Dermis microvascular lymphatic vessel endothelial cell (primary cell): ENCODE data around the gene LEP. TPM values are rescaled to one million over a fixed set of nuclear protein-coding genes. Genes with fewer than 3 reads are reported as not detected.

Experiments used
- DNase-seq, 2 donors: peaks; one replicate each; pipeline versions ENCODE4 v3.0.0 to v3.0.0-alpha.2; 2010; ENCODE audit warnings: low read depth in 2 of 2
- total RNA-seq: library from RNA; depleted of rRNA; stranded (reverse); fragments of >200 nt; gene quantifications from 2 replicates; pipeline ENCODE4 v1.2.1, GENCODE V29; 2014

LEP gene
- total RNA-seq, 1 donor from 2014 or later = not detected

DNA sequence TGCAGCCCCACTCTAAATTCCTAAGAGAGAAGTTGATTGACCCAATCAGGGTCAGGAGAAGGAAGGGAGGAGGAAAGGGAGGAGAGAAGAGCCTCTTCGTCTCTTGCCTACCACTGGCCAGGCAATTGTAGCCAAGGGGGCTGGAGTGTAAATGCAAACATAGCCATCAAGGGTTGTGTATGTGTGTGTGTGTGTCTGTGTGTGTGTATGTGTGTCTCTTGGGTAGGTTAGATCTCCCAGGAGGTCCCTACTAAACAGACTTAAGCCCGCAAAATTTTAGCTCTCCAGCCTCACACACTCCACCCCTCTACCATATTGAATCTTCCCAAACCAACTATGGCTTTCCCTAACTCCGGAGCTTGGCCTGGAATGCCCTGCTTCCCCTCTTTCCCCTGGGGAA is 3.8 kb downstream of the LEP start:
- DNase-seq = no peak

DNA sequence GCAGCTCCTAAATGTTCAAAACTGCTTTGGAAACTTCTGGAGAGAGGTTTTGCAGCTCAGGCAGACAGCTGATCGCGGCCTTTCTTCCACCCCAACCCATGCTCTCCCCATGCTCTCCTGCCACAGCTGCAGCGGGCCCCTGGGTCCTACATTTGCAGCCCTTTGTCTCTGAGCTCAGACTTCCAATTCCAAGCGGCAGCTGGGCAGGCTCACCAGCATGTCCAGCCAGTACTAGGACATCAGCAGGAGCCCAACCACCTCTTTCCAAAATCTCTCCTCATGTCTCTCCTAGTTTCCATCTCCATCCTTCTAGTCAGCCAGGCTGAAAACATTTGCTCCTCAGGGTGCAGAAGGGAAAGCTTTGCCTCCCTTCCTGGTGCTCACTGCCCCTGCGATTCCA is 6.0 kb downstream of the LEP start:
- no peak for DNase-seq

DNA sequence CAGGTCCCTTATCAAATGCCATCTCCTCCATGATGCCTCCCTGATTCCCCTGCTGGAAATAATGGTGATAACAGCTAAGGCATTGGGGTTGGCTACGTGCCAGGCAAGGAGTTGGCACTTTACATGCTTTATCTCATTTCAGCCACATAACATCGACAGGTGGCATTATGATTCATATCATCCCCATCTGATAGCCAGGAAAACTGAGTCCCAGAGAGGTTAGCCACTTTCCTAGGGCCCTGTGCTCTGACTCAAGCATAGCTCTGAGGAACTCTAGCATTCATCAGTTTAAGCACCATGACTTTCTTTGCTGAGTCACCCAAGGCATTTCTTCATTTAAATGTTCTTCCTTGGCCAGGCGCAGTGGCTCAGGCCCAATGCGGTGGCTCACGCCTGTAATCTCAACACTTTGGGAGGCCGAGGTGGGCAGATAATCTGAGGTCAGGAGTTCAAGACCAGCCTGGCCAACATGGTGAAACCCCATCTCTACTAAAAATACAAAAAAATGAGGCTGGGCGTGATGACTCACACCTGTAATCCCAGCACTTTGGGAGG is 6.6 kb downstream of the LEP start:
- no peak for DNase-seq

DNA sequence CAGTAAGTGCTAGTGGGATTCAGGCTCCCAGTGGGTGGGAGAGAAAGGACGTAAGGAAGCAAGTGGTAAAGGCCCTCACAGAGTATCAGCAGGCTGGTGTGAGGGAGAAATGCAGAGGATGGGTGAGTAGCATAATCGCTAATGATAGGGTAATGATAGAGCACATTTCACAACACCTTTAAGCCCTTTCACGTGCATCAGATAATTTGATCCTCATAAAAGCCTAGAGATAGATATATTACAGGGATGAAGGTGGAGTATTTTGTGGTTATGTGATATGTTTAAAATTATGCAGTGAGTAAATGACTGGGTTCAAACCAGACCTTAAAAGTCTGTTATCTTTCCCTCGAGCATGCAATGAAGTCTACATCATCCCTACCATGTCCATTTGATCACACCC is 10.3 kb downstream of the LEP start:
- no peak for DNase-seq

DNA sequence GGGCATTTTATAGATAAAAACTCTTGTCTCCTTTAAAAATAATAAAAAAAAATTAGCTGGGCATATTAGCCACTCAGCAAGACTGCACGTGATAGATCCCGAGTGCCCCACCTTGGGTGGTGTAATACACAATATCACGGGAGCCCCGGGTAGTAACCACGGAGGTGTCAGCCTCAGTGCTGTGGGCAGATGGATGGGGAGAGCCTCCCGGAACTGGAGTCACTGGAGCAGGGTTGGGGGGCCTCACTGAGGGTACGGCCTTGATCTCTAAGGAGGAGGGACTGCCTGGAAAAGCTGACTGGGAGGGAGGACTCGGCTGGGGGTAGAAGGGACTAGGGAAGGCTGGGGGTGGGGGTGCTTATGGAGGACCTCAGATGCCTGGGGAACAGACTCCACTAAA is 12.6 kb downstream of the LEP start:
- no peak for DNase-seq

DNA sequence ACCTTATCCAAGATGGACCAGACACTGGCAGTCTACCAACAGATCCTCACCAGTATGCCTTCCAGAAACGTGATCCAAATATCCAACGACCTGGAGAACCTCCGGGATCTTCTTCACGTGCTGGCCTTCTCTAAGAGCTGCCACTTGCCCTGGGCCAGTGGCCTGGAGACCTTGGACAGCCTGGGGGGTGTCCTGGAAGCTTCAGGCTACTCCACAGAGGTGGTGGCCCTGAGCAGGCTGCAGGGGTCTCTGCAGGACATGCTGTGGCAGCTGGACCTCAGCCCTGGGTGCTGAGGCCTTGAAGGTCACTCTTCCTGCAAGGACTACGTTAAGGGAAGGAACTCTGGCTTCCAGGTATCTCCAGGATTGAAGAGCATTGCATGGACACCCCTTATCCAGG is 13.4 kb downstream of the LEP start:
- no peak for DNase-seq

DNA sequence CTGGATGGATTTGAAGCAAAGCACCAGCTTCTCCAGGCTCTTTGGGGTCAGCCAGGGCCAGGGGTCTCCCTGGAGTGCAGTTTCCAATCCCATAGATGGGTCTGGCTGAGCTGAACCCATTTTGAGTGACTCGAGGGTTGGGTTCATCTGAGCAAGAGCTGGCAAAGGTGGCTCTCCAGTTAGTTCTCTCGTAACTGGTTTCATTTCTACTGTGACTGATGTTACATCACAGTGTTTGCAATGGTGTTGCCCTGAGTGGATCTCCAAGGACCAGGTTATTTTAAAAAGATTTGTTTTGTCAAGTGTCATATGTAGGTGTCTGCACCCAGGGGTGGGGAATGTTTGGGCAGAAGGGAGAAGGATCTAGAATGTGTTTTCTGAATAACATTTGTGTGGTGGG is 14.2 kb downstream of the LEP start:
- no peak for DNase-seq

DNA sequence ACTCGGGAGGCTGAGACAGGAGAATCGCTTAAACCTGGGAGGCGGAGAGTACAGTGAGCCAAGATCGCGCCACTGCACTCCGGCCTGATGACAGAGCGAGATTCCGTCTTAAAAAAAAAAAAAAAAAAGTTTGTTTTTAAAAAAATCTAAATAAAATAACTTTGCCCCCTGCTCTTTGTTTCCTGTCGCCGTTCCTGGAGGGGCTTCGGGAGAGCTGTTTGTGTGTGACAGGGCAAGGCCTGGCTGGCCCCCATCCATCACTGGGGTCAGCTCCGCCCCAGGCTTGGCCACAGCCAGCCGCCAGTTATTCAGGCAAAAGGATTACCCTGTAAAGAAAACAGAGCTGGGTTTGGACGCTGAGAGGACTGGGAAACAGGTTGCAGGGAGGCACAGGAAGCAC is 16.4 kb downstream of the LEP start:
- DNase-seq = no peak

DNA sequence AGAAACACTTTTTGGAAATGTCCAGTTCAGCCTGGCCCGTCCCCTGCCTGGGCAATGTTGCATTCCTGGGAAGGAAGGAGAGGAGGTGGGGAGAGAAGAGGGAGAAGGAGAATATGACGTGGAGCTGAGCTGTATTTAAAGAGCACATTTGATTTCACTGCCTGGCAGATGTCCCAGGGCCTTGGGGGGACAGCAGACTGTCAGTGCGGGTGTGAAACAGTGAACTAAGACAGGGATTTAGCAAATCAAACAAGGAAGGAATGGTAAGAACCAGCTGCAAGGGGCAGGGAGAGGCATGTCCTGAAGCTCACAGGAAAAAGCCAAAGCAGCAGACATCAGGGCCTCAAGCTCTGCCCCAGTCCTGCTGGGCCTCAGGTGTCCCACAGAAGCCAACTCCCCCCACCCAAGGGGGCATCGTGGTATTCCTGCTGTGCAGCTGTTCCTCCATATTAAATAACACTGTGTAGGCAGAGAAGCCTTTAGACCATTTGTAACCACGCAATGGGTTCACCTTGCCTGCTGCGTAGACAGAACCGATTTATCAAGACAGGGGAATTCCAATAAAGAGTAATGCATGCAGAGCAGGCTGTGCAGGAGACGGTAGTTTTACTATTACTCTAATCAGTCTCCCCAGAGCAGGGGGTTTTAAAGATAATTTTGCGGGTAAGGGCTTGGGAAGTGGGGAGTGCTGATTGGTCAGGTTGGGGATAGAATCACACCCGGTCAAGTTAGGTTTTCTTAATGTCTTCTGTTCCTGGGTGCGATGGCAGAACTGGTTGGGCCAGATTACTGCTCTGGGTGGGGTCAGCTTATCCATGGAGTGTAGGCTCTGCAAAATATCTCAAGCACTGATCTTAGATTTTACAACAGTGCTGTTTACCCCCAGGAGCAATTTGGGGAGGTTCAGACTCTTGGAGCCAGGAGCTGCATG is 18.3 kb downstream of the LEP start:
- DNase-seq = no peak

DNA sequence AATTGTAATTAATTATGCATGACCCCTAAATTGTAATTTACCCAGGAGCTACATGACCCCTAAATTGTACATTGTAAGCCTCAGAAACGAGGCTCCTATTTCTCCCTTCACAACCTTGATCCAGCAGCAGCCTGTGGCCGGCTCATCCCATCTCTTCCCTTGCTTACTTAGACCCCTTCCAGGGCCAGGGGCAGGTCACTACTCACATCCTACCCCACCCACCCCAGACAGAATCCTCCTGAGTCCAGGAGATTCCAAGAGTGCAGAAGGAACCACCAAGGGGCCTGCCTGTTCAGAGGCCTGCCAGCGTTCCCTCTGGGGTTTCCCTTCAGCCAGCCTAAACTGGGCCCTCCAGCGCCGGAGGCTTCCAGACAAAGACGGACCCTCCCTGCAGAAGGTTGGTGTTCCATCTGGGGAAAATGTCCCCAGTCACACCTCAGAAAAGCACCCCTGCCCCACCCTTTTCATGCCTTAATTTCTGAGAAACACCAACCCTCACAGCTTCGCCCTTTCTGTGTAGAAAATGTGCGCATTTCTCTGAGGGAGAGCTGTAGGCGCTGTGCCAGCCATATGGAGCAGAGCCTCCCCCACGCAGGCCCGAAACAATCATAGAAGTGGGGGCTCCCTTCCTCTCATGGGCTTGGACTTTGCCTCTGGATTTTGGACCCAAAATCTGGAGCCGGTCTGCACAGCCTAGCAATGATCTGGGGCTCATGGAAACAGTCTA is 19.2 kb downstream of the LEP start:
- no peak for DNase-seq

DNA sequence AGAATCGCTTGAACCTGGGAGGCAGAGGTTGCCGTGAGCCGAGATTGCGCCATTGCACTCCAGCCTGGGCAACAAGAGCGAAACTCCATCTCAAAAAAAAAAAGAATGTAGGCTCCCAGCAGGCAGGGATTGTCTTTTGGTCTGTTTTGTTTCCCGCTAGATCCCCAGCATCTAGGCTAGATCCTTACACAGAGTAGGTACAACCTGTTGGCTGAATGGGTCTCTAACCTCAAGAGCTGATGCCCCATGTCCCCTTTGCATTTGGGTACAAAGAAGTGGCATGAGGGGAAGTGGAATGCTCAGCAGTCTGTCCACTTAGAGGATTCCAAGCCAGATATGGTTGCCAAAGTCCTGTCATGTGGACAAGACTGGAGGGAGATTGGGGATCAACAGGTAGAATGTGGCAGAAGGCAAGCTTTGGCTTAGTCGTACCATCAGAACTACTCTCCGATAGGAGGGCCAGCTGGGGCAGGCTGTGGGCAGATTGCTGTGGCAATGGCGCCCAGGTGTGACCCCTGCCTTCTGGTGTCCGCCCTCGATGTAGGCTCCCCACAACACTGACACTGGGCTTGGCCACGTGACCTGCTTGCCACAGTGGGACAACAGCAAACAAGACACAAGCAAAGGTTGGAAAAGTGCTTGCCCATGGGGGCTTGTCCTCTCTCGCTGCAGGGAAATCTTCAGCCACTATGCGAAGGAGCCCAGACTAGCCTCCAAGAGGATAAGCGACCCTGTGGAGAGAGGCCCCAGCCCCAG is 21.4 kb downstream of the LEP start:
- no peak for DNase-seq

DNA sequence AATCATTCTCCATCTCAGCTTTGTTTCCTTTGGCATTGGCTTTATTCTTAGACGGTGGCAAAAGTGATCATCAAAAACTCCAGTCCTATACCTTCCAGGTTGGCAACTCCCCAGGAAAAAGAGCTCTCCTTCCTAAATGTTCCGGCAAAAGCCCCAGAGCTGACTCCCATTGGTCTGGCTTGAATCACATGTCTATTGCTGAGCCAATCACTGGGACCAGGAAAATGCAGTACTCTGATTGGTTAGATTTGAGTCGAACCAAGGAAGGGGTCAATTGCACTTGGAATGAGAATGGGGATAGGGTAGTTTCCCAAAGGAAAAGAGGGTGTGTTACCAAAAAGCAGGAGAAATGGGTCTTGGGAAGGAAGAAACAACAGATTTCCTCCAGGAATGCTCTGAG is 22.3 kb downstream of the LEP start:
- DNase-seq = no peak

DNA sequence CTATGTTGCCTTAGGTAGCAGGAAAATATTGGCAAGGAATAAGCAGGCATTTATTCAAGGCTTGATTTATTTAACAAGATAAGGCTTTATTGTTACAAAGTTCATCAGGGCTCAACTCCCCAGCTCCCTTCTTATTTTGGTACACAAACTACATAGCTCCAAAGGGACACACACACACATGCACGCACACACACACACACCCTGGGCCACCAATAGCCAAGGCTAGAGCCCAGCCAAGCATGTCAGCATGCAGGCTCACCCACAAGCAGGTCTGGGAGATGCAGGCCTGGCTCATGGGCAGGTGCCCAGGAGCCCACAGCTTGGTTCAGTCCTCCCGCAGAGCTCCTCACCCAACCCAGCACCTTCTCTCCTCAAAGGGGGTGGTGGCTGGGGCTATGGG is 23.4 kb downstream of the LEP start:
- no peak for DNase-seq

DNA sequence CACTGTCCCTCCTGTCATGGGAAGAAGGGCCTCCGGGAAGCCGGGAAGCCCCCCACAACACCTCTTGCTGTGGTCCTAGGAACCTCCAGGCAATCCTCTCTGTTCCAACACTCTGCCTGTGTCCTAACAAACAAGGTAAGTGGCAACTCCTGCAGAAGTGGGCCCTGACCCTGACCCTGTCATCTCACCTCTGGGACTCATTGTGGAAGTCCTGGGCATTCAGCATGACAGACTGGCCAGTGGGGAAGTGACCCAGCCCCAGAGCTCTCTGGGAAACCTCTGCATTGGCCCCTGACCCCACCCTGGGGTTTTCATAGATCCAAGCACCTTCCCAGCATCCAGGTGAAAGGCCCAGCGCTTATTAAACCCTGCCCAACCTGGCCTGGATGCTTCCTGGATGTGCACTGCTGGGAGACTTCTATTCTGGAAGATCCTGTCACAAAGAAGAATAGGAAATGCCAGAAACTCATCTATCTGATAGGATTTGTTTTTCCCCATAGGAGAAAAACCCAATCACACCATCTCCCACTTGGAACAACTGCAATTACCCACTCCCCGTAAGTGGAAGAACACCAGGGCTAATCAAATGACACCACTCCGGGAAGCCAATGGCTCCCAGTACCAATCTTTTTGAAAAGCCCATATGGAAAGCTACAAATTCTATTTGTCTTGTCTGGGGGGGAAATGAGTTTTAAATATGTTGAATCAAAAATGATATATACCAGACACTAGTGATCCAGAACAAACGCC is 24.3 kb downstream of the LEP start:
- DNase-seq = no peak

DNA sequence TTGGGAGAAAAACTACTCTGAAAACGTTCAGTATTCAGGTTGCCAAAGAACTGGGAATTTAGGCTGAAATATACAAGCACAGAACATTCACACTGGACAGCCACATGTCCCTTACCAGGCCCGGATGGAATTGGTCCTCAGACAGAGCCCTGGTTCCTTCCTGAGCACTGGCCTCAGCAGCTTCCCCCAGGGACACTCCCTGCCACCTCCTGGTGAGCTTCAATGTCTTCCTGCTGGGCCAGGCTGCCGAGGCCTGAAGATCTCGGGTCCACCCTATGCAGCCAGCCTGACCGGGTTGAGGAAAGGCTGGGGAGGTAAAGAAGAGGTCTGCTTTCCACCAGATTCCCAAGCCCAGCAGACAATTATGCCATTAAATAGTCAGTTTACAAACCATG is 24.8 kb downstream of the LEP start:
- DNase-seq = no peak

DNA sequence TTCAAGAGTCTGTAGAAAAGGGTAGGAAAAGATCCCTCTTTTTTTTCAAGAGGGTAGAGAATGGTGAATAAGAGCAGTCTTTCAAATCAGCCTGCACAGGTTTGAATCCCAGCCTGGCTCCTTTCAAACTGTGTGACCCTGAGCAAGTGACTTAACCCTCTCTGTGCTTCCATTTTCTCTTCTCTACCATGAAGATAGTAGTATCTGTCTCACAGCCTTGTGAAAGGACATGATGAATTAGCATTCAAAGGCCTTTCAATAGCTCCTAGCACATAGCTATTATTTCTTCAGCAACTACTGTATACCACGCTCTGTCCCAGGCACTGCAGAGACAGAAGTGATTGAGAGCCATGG is 25.4 kb downstream of the LEP start:
- DNase-seq = no peak

DNA sequence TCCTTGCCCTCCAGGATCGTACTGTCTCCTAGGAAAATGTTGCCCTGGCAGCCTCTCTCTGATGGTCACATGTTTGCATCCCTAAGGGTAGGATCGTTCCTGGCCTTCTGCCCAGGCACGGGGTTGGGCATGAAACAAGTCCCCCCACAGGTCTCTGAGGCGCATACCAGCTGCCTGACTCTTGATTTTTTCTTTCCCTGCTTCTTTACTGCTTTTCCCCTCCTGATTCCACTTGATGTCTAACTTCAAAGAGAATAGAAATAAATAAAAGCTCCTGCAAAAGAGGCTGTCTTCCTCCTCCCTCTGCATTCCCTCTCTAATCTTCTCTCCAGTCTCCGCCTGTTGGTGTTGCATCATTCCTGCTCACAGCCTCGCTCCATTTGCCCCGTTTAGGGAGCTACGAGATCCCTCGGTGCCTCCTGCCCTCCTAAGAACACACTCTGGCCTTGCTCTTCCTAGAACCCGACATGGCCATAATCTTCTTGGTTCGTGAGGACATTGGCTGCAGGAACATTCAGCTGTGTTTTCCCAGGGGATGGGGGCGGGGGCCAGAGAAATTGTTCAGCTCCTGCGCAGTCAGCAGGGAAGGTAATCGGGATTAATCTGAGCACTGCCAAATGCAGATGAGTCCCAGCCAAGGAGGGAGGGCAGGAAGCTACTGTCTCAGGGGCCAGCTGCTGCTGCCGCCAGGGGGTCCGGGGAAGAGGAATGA is 26.0 kb downstream of the LEP start:
- DNase-seq = no peak

DNA sequence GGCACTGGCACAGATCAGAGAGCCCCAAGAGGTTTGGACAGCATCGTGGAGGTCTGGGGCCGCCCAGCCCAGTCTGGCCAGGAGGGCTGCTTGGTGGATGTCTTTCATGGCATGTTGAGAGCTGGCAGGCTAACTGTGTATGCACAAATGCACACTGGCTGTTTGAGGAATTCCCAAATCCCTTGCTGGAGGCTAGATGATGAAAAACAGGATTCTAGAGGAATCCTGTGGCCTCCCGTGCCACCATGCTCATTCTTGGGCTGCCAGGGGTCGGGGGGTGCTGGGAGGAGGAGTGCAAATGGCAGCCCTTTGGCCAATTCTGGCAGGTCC is 26.5 kb downstream of the LEP start:
- DNase-seq = no peak

DNA sequence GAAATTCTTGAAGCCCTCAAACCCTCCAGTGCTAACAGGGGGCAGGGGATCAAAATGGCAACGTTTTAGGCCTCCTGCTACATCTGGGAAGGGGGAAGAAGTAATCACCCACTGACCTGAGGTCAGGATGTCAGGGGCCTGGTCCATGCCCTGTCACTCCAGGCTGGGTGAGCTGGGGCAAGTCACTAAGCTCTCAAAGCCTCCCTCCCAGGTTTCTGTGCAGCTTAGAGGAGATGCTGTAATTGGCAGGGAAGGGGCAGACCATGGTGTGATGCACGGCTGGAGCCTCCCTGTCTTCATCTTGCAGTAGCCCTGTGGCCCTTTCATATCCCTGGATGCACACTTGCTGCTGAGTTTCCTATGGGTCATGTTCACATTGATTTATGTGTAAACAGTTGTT is 27.2 kb downstream of the LEP start:
- DNase-seq = no peak

DNA sequence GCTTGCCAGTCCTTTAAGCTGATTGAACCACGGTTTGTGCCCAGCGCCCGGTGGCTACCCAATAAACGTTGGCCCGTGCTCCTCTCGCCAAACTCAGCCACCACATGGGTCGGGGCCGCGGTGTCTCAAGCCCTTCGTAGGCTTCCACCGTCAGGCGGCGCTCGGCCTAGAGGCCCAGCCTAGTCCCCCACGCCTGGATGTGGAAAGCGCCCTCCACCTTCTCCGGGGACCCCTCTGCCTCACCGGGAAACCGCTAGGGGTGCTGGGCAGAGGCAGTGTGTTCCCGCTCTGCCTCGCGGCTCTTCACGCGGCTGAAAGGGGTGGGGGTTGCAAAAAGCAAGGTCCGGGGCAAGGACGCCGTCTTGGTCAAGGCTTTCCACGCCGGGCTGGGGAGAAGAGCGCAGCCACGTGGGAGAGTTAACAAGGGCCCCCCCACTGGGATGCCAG is 29.8 kb downstream of the LEP start:
- no peak for DNase-seq

DNA sequence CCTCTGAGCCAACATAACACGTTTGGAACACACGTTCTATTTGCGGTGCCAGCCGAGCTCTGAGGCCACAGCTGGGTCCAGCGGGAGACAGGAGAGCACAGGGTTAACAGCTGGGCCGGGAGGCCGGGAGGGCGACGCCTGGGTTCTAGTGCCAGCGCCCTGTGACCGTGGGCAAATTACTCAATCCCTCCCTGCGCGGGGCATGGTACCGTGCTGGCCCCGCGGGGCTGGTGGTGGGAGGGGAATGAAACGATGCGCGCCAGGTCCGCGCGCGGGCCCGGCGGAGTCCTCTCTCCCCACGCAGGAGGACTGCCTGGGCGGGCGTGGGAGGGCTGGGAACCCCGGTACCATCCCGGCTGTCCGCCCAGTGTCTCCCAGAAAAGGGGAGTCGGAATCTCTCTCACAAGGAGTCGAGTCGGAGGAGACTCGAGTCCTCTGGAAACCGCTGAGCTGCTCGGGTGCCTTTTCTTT is 30.4 kb downstream of the LEP start:
- no peak for DNase-seq
